HepG2 (cell line): ENCODE results near the gene SLC25A17.

ENCODE experiments used
- GATAD1 ChIP-seq: IDR thresholded peaks from 2 replicates; pipeline ENCODE4 v1.6.1; 2016; ENCODE audit warnings: missing genetic modification reagents, missing compliant biosample characterization
- HCFC1 ChIP-seq: fragments of 150-350 bp; IDR thresholded peaks from 2 replicates; pipeline ENCODE4 v1.6.1; 2014; ENCODE audit warnings: low read depth, low read length
- TF ChIP-seq, protein P1 (sequence below): sonication (generic); formaldehyde crosslinking; IDR thresholded peaks from 2 replicates; pipeline ENCODE4 v1.8.0; 2022; ENCODE audit warnings: missing genetic modification reagents, mild to moderate bottlenecking, borderline replicate concordance

DNA sequence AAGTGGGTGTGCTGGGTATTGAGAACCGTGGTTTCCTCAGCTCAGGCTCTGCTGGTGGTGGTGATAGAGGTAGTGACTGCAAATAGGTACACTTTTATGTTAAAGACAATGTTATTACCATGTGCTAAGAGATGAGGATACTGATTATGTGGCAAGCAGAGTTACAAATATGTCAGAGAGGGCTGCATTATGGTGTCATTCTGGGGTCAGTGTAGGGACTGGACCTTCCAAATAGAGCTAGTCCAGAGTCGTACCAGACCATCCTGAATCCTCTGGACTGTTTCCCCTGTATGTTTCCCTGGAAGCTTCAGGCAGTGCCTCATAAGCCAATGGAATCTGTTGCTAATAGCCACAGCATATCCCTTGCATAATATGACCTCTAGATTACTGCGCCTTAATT is 42.9 kb upstream of the SLC25A17 start, which contains the start of gene DNAJB7:
- TF ChIP-seq GATAD1 (no peak), HCFC1 (no peak)
- TF ChIP-seq, protein P1, sequence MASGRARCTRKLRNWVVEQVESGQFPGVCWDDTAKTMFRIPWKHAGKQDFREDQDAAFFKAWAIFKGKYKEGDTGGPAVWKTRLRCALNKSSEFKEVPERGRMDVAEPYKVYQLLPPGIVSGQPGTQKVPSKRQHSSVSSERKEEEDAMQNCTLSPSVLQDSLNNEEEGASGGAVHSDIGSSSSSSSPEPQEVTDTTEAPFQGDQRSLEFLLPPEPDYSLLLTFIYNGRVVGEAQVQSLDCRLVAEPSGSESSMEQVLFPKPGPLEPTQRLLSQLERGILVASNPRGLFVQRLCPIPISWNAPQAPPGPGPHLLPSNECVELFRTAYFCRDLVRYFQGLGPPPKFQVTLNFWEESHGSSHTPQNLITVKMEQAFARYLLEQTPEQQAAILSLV (CRISPR knock-in tag) = no peak
